HepG2 (cell line): ENCODE measurements around the gene FBXO24. TPM values are rescaled to one million over a fixed set of nuclear protein-coding genes. Genes with fewer than 3 reads are reported as not detected.

Experiments
- BHLHE40 ChIP-seq: IDR thresholded peaks from 2 replicates; pipeline ENCODE4 v1.6.1; 2011; ENCODE audit warnings: low read length, improper control_type of control experiment
- CHD4 ChIP-seq: fragments of 200-600 bp; sonication (generic); IDR thresholded peaks from 2 replicates; pipeline ENCODE4 v1.7.0; 2017; ENCODE audit warnings: mild to moderate bottlenecking, low read length, borderline replicate concordance
- FOXJ3 ChIP-seq: sonication (generic); formaldehyde crosslinking; IDR thresholded peaks from 2 replicates; pipeline ENCODE4 v1.4.0; 2020; ENCODE audit warnings: missing genetic modification reagents, mild to moderate bottlenecking, borderline replicate concordance
- FOXK2 ChIP-seq: fragments of 450-650 bp; IDR thresholded peaks from 2 replicates; pipeline ENCODE4 v1.6.1; 2016
- GABPA ChIP-seq, 2 experiments: IDR thresholded peaks; 2 replicates each; pipeline ENCODE4 v1.6.1; 2011 to 2016; ENCODE audit warnings: low read depth in 2 of 2, low read length in 1 of 2, missing biosample characterization in 1 of 2, missing genetic modification characterization in 1 of 2
- MNT ChIP-seq: fragments of 450-650 bp; IDR thresholded peaks from 2 replicates; pipeline ENCODE4 v1.6.1; 2016
- NR0B2 ChIP-seq: sonication (generic); formaldehyde crosslinking; IDR thresholded peaks from 2 replicates; pipeline ENCODE4 v1.4.0; 2020; ENCODE audit warnings: mild to moderate bottlenecking, missing genetic modification reagents
- NR3C1 ChIP-seq: sonication (generic); formaldehyde crosslinking; IDR thresholded peaks from 2 replicates; pipeline ENCODE4 v1.4.0; 2020; ENCODE audit warnings: missing genetic modification reagents
- SAP130 ChIP-seq: IDR thresholded peaks from 2 replicates; pipeline ENCODE4 v1.6.1; 2016; ENCODE audit warnings: low read depth
- SPEN ChIP-seq: sonication (generic); formaldehyde crosslinking; IDR thresholded peaks from 2 replicates; pipeline ENCODE4 v1.5.1; 2020; ENCODE audit warnings: low read depth, mild to moderate bottlenecking, missing genetic modification reagents
- TCF7 ChIP-seq: sonication (generic); IDR thresholded peaks from 2 replicates; pipeline ENCODE4 v1.6.1; 2016; ENCODE audit warnings: antibody characterized with exemption, low read depth
- TFAP4 ChIP-seq: sonication (generic); IDR thresholded peaks from 2 replicates; pipeline ENCODE4 v1.6.1; 2016; ENCODE audit warnings: low read depth, borderline replicate concordance
- TFE3 ChIP-seq: IDR thresholded peaks from 2 replicates; pipeline ENCODE4 v1.6.1; 2016
- THAP9 ChIP-seq: sonication (generic); formaldehyde crosslinking; IDR thresholded peaks from 2 replicates; pipeline ENCODE4; 2020; ENCODE audit warnings: missing genetic modification reagents, mild to moderate bottlenecking, borderline replicate concordance
- ZFYVE20 ChIP-seq: sonication (generic); formaldehyde crosslinking; IDR thresholded peaks from 2 replicates; pipeline ENCODE4 v1.8.0; 2023; ENCODE audit warnings: low read depth, mild to moderate bottlenecking, moderate library complexity, missing genetic modification reagents, borderline replicate concordance
- ZNF121 ChIP-seq: sonication (generic); formaldehyde crosslinking; IDR thresholded peaks from 2 replicates; pipeline ENCODE4 v1.5.0; 2020; ENCODE audit warnings: mild to moderate bottlenecking, missing genetic modification reagents
- ZNF253 ChIP-seq: sonication (generic); formaldehyde crosslinking; IDR thresholded peaks from 2 replicates; pipeline ENCODE4 v1.8.0; 2022; ENCODE audit warnings: mild to moderate bottlenecking, missing genetic modification reagents, borderline replicate concordance
- ZNF317 ChIP-seq: sonication (generic); formaldehyde crosslinking; IDR thresholded peaks from 2 replicates; pipeline ENCODE4 v1.5.0; 2020; ENCODE audit warnings: mild to moderate bottlenecking, missing genetic modification reagents
- ZNF543 ChIP-seq: sonication (generic); formaldehyde crosslinking; IDR thresholded peaks from 2 replicates; pipeline ENCODE4 v1.4.0; 2020; ENCODE audit warnings: mild to moderate bottlenecking, missing genetic modification reagents
- ZNF816 ChIP-seq: sonication (generic); formaldehyde crosslinking; IDR thresholded peaks from 2 replicates; pipeline ENCODE4 v1.8.0; 2022; ENCODE audit warnings: missing genetic modification reagents, mild to moderate bottlenecking, borderline replicate concordance
- ZSCAN31 ChIP-seq: sonication (generic); formaldehyde crosslinking; IDR thresholded peaks from 2 replicates; pipeline ENCODE4 v1.5.0; 2020; ENCODE audit warnings: low read depth, mild to moderate bottlenecking, missing genetic modification reagents
- ZSCAN9 ChIP-seq: IDR thresholded peaks from 2 replicates; pipeline ENCODE4 v1.6.1; 2016; ENCODE audit warnings: borderline replicate concordance
- polyA plus RNA-seq, 8 experiments: library from polyadenylated mRNA; depleted of rRNA in 3 of 8; stranded (reverse) in 7 of 8; unstranded in 1 of 8; fragments of >200 nt; fragmentation: Illumina TruSeq in 4 of 8; extraction: Trizol in 4 of 8; gene quantifications; 2 replicates each; pipeline versions ENCODE4 v1.2.1 to v1.2.3, GENCODE V29; 2011 to 2016; ENCODE audit warnings: low read depth in 4 of 8, missing spikeins in 1 of 8, mixed read lengths in 1 of 8; ENCODE audit not compliant: insufficient read depth in 1 of 8
- total RNA-seq, 5 experiments: library from RNA; depleted of rRNA; stranded (reverse); fragments of >200 nt; fragmentation: Illumina TruSeq; extraction: Trizol; gene quantifications; 2 replicates each; pipeline ENCODE4 v1.2.3, GENCODE V29; 2016; ENCODE audit warnings: low read depth in 1 of 5

Gene FBXO24
- total and polyA plus RNA-seq, 2 of the 13 experiments (the other 11 are each of a cell fraction or from before 2014, with no cell fraction given), result 0.20 to 0.55 TPM

- TF ChIP-seq CHD4 (no peak), FOXK2 (peak; percentile 95), FOXJ3 (CRISPR knock-in tag) (peak; percentile 43; the same call in 1 of the 2 replicates), ZNF816 (CRISPR knock-in tag) (no peak), ZSCAN31 (CRISPR knock-in tag) (no peak), ZFYVE20 (no peak), ZNF253 (CRISPR knock-in tag) (no peak), ZNF543 (CRISPR knock-in tag) (no peak), ZSCAN9 (CRISPR knock-in tag) (peak; percentile 18), ZNF121 (CRISPR knock-in tag) (no peak), GABPA (IDR thresholded peaks at IDR 0.05; ENCODE audit: low read depth, low read length) (no peak), GABPA (CRISPR knock-in tag; IDR thresholded peaks at IDR 0.05; ENCODE audit: low read depth) (no peak), TCF7 (peak; percentile 40), TFE3 (CRISPR knock-in tag) (peak; percentile 86), NR3C1 (CRISPR knock-in tag) (no peak), MNT (0 out of 2 replicates have a peak, but pooled peaks have one; percentile 10), NR0B2 (CRISPR knock-in tag) (no peak), SAP130 (CRISPR knock-in tag) (peak; percentile 90), BHLHE40 (peak; percentile 86), ZNF317 (CRISPR knock-in tag) (no peak), TFAP4 (no peak; the same call in 1 of the 2 replicates), THAP9 (CRISPR knock-in tag) (0 out of 2 replicates have a peak, but pooled peaks have one; percentile 4), SPEN (no peak; the same call in 1 of the 2 replicates)
These were observed 39.8 kb upstream of the FBXO24 start (continued) for GRCh38 chr7:100546129-100546925.
